WTC11 (cell line): ENCODE results near the gene AGAP3.

Experiments
- CTCF ChIP-seq: fragments of 200-600 bp; IDR thresholded peaks from 2 replicates; pipeline ENCODE4 v1.8.0; 2022; ENCODE audit warnings: antibody characterized with exemption
- ESRRA ChIP-seq: sonication (generic); formaldehyde crosslinking; IDR thresholded peaks from 2 replicates; pipeline ENCODE4 v1.8.1; 2022; ENCODE audit warnings: mild to moderate bottlenecking, missing genetic modification reagents, borderline replicate concordance
- ETV6 ChIP-seq: sonication (generic); formaldehyde crosslinking; IDR thresholded peaks from 2 replicates; pipeline ENCODE4 v1.8.1; 2022; ENCODE audit warnings: mild to moderate bottlenecking, missing genetic modification reagents
- GRHL2 ChIP-seq: fragments of 250-450 bp; sonication (Bioruptor Pico); IDR thresholded peaks from 2 replicates; pipeline ENCODE4 v1.8.0; 2022; ENCODE audit warnings: mild to moderate bottlenecking, moderate library complexity; ENCODE audit not compliant: insufficient replicate concordance, severe bottlenecking
- JUN ChIP-seq: sonication (generic); formaldehyde crosslinking; IDR thresholded peaks from 2 replicates; pipeline ENCODE4 v1.8.0; 2023; ENCODE audit warnings: mild to moderate bottlenecking, missing genetic modification reagents
- MAX ChIP-seq: sonication (generic); formaldehyde crosslinking; IDR thresholded peaks from 2 replicates; pipeline ENCODE4 v1.8.0; 2022; ENCODE audit warnings: mild to moderate bottlenecking, missing genetic modification reagents
- MLX ChIP-seq: sonication (generic); formaldehyde crosslinking; IDR thresholded peaks from 2 replicates; pipeline ENCODE4 v1.8.1; 2023; ENCODE audit warnings: mild to moderate bottlenecking, missing genetic modification reagents, moderate library complexity
- SMAD3 ChIP-seq: sonication (generic); formaldehyde crosslinking; IDR thresholded peaks from 2 replicates; pipeline ENCODE4 v1.8.0; 2022; ENCODE audit warnings: missing genetic modification reagents, mild to moderate bottlenecking, borderline replicate concordance
- TEAD4 ChIP-seq: sonication (generic); formaldehyde crosslinking; IDR thresholded peaks from 2 replicates; pipeline ENCODE4 v1.8.0; 2022; ENCODE audit warnings: mild to moderate bottlenecking, missing genetic modification reagents
- ZBTB43 ChIP-seq: sonication (generic); formaldehyde crosslinking; IDR thresholded peaks from 2 replicates; pipeline ENCODE4 v1.8.1; 2023; ENCODE audit warnings: mild to moderate bottlenecking, missing genetic modification reagents
- ZNF121 ChIP-seq: sonication (generic); formaldehyde crosslinking; IDR thresholded peaks from 2 replicates; pipeline ENCODE4 v1.8.0; 2023; ENCODE audit warnings: missing genetic modification reagents
- ZNF281 ChIP-seq: sonication (generic); formaldehyde crosslinking; IDR thresholded peaks from 2 replicates; pipeline ENCODE4 v1.8.0; 2023; ENCODE audit warnings: mild to moderate bottlenecking, missing genetic modification reagents

GRCh38 chr7:151122796-151123157, 36.5 kb downstream of the AGAP3 start:
- TF ChIP-seq CTCF (no peak), GRHL2 (CRISPR knock-in tag) (no peak), ESRRA (CRISPR knock-in tag) (no peak), MAX (CRISPR knock-in tag) (no peak), MLX (no peak), SMAD3 (CRISPR knock-in tag) (no peak), ETV6 (CRISPR knock-in tag) (no peak), ZBTB43 (CRISPR knock-in tag) (no peak), ZNF281 (CRISPR knock-in tag) (no peak), JUN (CRISPR knock-in tag) (no peak), TEAD4 (CRISPR knock-in tag) (no peak), ZNF121 (CRISPR knock-in tag) (no peak)
